GM21619 (cell line): ENCODE results near the gene CSAD.
"Not testable (repeated sequence)": the region's sequence is repeated elsewhere in the genome, so short reads cannot be mapped to it uniquely, and the experiment has no call there.

Experiments
- ATAC-seq: cut with Tn5 transposase; IDR thresholded peaks from one replicate; pipeline ENCODE4 v1.9.1; 2021; ENCODE audit not compliant: unreplicated experiment

Gene CSAD

DNA sequence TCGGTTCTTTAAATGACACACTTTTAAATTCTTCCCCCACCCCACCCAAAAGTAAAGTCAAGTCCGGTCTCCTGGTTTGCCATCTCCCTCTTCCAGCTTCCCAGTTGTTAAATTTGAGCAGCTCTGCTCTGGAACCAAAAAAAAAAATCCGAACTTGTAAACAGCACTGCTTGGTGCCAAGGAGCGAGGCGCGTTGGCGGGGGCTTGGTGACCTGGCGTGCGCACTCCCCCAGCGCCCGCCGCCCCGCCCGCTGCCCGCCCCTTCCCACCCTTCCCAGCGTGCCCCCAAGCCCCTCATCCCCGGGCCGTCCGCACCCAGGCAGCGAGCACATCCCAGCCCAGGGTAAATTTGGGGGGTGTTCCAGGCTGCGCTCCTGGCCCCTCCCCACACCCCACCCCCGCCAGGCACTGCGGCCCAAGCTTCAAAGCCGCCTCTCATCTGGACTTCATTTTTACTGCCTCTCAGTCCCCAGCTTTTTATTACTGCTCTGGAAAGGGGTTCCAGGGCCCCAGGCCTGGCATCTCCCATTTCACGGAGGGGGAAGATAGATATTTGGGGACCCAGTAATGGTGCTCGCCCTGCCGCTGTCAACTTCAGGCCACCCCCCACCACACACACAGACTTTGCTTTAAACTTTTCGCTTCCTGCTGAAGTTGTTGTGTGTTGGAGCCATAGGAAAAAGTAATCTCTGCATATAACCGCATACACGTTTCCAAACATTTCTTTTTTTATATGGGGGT is 38.0 kb upstream of the CSAD start:
- ATAC-seq, result no peak

DNA sequence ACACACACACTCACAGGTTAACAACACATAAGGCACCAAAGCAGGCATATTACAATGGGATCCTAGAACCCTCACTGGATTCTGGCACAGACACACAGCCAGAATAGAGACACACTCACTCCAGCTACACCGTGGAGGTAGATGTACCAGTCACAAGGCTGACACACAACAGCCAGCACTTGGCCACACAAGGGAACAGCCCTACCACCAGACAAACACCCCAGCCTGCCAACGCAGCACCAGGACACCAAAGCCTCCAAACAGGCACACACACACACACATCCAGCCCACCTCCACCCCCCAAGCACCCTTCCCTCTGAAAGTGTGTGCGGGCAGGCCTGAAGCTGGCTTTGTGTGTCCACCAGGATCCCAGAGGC is 37.2 kb upstream of the CSAD start:
- ATAC-seq, result no peak

DNA sequence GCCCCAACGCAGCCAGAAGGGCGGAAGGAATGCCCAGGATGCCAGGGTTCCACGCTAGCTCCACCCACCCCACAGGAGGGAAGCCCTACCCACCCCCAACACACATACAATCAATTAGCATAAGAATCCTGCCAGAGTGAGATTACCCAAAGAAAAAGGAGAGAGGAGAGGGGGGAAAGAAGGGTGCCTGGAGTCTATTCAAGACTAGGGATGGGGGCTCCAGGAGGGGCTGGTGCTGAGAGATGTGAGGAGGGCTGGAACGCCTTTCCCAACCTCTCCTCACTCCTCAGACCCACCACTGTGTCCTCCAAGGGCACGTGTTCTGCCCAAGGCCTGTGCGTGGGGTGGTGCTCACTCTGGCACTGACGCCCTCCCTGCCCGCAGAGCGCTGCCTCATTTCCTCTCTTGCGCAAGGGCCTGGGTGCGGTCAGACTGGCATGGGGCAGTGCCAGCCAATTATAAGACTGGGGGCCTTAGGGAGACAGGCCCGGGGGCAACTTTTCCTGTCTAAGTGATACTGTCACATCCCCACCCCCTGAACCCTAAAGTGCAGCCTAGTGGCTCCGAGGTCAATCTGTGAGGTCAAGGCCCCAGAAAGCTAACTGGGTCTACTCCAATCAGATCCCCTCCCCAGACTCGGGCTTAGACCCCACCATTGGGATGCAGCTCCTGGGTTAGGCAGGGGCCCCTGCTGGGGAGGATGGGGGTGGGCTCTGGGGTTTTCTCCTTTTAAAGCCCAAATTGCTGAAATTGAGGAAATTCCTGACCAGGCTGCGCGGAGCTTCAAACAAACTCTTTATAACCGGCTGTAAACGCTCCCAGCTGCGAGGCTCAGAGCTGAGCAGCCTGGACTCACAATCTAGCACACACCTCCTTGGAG is 36.6 kb upstream of the CSAD start:
- ATAC-seq, result no peak

DNA sequence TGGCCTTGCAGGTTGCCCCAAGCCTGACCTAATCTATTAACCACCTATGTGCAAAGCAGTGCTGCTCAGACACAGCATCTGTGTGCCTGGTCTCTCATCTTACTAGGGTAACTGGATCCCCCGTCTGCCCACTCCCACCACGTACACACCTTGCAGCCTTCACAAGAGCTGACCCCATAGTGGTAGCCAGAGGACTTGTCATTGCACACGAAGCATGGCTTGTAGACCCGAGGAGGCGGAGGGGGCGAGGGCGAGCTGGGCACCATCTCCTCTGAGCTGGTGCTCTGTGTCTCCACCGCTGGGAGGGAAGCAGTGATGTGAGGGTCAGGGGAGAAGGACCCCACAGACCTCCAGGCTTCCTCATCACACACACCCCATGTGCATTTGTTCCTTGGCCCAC is 34.8 kb upstream of the CSAD start:
- ATAC-seq, result no peak

DNA sequence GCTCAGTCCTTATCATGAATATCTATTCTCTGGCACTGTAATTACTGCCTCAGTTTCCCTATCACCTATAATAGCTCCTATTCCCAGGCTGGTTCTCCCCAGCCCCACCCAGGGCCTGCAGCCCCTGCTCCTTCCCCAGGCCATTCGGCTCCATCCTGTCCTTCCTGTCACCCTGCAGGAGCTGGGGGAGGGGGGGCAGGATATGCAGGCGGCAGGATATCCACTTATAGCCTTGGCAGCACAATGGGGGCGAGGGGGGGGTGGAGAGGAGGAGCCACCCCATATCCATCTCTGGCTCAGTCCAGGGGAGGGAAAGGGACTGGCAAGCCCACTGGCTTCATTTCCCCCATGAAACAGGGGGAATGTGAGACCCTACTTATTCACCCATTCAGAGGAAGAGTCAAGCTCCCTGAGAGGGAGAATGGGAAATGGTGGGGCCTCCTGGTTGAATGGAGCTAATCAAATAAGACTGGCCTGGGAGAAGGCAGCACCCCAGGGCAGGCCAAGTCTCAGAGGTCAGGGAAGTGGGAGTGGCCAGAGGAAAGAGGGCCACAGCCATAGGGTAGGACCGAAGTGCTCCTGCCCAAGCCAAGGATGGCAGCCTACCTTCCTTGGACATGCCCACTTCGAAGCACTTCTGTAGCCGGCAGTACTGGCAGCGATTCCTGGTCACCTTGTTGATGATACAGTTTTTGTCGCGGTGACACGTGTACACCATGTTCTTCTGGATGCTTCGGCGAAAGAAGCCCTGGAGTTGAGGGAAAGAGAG is 34.1 kb upstream of the CSAD start:
- ATAC-seq, result no peak

DNA sequence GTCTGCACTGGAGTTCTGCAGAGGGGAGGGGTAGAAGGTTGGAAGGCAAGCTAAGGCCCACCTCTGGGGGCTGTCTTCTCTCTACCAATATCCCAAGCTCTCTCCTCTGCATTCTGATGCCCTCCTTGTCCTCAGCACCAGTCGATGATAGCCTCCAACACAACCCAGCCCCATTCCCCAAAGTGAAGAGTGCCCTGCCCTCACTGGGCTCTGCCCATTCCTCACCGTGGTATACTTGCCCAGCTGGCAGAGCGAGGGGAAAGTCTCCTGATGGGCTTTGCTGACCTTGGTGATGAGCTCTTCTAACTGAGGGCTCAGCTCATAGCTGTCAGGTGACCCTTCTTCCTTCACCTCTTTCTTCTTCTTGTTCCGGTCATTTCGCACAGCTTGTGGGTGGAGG is 33.5 kb upstream of the CSAD start:
- ATAC-seq, result no peak

DNA sequence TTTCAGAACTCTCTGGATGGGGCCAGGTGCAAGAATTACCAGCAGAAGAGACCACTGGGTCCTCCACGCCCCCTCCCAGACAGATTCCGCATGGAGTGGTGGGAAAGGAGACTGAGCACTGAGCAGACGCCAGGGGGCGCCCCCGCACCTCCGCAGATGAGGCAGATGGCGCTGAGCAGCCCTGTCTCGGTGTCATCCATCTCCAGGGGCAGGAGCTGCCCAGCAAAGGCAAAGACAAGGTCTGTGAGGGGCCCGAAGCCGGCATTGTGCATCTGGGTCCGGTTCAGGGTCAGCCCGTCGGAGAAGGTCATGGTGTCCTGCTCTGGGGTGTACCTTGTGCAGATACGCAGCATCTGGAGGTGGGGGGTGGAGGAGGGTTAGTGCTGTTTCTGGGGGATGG is 32.6 kb upstream of the CSAD start:
- ATAC-seq, result peak; percentile 43

DNA sequence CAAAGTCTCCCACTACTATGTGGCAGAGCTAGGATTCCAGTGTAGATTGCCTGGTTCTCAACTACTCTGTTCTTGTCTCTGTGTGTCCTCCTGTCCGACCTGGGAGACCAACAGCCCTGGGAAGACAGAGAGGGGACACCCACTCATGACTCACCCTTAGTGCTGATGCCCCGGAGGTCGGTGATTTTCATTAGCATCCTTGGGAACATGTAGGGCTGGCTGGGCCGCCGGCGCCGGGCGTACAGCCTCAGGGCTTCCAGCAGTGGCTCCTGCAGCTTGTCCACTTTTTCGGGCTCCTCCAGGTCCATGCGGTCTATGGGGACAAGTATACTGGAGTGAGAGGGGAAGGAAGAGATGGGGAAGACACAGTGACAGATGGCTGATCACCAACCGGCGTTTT is 32.2 kb upstream of the CSAD start:
- ATAC-seq, result no peak

DNA sequence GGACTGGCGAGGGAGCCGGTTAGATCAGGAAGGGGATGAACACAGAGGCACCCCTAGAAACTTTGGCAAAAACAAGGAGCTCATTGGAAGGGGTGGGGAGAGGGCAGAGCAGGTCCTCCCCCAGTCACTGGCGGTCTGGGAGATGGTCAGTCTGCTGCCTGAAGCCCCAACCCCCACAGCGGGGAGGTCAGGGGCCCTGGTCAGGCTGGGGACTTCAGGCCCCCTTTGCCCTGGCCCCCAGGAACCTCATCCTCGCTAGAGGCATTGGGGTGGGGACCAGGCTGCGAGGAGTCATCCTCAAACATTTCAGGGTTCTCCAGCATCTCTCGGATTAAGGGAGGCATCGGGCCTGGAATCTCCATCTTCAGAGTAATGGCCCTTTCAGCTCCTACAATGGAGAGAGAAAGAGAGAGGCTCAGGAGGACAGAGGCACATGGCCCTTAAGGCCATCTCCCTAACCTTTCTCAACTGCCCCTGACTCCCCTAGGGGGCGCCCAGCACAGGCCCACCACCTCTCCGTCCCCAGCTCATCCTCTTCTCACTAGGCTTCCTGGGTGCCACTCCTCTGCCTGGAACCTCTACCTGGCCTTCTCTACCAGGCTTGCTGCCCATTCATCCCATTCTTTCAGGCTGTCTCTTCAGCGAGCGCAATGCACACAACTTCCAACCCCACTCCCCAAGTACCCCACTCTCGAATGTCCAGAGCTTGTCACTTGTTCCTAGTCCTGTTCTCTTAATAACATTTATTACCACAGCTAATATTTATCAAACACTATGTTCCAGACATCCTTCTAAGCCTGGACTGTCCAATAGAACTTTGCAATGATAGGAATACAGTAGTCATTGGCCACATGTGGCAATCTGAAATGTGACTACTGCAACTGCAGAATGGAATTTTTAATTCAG is 31.0 kb upstream of the CSAD start:
- no peak for ATAC-seq

DNA sequence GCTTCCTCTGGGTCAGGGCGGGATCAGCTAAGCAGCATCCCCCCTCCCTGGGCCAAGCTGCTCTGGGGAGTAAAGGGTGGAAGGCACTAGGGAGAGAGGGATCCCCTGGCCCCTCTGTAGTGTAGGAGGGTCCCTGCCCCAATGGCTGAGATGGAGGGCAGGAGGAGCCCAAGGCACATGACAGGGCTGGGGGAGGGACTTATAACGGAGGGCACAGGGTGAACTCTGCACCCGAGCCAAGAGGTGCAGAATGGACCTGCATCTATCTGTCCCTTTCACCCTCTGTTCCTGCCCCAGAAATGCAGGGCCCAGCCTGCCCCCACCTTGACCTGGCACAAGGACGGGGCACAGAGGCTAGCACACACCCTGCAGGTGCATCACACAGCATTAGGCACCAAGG is 30.1 kb upstream of the CSAD start:
- ATAC-seq, result no peak

DNA sequence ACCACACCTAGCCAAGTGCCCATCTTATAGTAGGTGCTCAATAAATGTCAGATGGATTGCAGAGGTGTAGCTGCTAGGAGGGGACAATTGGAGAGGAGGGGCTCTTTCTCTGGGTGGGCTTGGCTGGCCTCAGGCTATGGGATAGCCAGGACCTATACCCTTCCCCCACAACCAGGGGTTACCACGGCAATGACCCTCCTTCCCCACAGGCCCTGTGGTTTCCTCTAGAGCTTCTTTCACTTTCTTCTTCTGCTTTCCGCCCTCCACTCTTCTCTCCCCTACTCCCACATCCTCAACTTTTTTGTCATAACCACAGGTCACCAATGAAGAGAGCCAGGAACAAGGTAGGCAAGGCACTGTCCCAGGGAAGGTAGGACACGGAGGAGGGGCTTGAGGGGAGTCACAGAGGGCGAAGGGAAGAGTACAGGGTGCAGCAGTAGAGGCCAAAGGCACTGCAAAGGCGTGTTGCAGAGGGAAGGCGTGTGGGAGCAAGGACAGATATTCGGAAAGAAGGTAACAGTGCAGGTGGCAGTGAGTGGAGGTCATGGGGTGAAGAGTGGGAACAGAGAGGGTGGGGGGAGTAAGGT is 28.2 kb upstream of the CSAD start:
- ATAC-seq, result peak; percentile 49

DNA sequence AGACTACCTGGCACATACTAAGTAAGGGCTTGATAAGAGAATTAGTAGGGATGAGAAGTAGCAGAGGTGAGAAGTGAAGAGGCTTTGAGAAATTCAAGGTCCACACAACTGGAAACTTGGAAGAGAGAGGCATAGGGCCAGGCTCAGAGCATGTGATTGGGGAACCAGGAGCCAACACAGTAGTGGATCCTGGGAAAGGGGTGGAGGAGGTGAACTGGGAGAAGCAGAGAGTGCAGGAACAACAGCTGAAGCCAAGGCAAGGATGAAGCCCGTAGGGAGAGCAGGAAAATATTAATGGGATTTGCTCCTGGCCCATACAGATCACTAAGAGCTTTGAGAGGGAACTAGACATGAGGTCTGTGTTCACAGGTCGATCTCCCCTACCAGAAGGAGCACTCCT is 27.7 kb upstream of the CSAD start:
- ATAC-seq, result no peak

DNA sequence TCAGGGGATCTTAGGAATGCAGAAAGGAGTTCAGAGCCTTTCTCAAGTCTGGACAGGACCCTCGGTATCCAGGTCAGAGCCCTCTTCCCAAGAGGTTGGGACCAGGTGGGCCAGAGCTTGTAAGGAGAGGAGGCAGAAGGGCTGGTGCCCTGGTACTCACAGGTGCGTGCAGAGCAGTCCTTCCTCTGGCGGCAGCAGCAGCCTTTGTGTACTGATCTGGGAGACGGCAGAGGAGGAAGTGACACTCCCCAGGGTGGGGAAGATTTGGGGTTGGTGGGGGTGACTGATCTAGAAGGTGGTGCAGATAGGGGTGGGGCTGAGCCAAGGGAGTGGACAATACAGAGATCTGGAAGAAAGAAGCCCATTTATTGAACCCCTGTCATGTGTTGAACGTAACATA is 26.3 kb upstream of the CSAD start, which contains the start of gene ITGB7:
TSS of gene ITGB7 (minus strand) at position 210 of the 400 bp plus-strand sequence. CDS start 6,808 bp downstream, outside the sequence.
- ATAC-seq, result peak; percentile 53

DNA sequence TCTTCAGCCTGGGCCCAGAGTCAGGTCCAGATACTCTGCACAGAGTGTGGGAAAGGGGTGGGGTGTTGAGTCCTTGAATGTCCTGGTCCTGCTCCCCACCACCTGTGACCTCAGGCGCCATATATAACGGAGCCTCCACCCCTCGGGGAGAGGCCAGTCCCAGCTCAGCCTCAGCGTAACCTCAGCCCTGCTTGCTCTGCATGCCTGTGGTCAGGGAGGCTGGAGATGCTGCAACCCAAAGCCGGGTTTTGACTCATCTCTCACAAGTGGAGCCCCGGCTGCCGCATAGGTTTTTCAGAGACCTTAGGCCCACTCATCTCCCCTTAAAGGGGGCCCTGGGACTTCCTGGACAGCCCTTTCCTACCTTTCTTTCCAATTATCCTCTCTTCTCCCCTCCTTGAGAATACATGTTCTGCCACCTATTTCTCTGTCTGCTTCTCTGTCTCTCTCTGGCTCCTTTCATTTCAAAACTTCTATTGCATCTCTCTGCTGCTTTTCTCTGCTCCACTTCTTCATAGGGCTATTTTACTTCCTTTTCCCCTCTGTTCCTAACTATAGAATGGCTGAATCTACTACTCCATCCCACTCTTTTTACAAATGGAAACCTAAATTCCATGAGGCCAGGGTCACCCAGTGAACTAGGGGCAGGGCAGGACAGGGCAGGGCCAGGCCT is 25.2 kb upstream of the CSAD start:
- ATAC-seq, result peak; percentile 65

DNA sequence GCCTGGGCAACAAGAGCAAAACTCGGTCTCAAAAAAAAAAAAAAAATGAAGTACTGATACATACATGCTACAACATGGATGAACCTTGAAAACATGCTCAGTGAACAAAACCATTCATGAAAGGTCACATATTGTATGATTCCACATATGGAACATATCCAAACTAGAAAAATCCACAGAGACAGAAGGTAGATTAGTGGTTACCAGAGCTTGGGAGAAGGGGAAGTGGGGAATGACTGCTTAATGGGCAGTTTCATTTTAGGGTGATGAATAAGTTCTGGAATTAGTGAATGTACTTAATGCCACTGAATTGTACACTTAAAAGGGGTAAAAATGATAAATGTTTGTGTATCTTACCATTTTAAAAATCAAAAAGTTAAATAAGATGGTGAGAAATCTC is 23.6 kb upstream of the CSAD start:
- no peak for ATAC-seq

DNA sequence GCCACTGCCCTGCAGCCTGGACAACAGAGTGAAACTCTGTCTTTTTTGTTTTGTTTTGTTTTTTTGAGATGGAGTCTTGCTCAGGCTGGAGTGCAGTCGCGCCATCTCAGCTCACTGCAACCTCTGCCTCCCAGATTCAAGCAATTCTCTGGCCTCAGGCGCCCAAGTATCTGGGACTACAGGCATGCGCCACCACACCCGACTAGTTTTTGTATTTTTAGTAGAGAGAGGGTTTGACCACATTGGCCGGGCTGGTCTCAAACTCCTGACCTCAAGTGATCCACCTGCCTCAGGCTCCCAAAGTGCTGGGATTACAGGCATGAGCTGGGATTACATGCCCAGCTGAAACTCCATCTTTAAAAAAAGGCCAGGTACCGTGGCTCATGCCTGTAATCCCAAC is 21.6 kb upstream of the CSAD start:
- not testable (repeated sequence) for ATAC-seq

DNA sequence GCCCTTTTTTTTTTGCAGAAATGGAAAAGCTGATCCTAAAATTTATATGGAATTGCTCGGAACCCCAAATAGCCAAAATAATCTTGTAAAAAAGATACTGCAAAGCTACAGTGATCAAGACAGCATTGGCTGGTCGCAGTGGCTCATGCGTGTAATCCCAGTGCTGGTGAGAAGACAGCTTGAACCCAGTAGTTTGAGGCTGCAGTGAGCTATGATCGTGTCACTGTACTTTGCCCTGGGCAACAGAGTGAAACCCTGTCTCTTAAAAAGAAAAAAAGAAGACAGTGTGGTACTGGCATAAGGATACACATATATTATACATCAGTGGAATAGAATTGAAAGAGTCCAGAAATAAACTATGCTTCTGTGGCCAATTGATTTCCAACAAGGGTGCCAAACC is 20.9 kb upstream of the CSAD start:
- ATAC-seq, result no peak

DNA sequence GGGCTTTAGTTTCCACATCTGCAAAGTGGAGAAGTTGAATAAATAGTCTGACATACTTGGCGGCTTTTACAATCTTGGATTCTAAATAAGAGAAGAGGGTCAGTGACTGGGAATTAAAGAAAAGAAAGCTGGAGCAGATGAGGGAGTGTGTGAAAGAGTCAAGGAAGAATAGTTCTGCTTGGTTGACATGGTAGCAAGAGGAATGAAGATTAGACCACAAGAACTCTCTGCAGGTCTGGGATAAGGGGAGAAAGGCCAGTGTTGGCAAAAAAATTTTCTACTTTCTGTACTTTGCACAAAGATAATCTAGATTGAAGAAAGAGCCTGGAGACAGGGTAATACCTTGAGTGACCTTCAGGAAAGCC is 20.4 kb upstream of the CSAD start:
- ATAC-seq, result no peak

DNA sequence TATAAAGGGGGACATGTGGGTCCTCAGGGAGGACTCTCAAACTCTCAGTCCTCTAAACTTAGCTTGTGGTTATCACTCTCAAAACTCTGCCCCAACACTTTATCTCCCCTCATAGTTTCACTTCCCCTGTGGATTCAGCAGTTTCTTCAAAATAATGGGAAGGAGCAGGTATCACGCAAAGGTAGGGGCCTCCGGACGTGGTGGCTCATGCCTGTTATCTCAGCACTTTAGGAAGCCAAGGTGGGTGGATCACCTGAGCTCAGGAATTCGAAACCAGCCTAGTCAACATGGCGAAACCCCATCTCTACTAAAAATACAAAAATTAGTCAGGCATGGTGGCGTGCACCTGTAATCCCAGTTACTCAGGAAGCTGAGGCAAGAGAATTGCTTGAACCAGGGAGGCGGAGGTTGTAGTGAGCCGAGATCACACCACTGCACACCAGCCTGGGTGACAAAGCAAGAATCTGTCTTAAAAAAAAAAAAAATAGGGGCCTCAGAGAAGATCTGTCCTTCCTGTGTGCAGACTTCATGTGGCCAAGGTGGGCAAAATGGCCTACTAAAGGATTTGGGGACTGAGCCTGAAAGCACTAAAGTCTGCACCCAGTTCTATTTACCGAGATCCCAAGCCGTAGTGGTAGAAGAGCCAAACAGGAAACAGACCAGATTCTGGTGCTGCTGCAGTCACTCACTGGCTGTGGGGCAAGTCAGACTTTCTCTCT is 19.9 kb upstream of the CSAD start:
- ATAC-seq, result peak; percentile 52
